OCI-LY1 (cell line): ENCODE results near the gene P2RY14.

Experiments
- CTCF ChIP-seq: fragments of 200-600 bp; sonication (generic), shearing (Covaris generic); IDR thresholded peaks from 2 replicates; pipeline ENCODE4 v1.5.1; 2017; ENCODE audit warnings: mild to moderate bottlenecking, antibody characterized with exemption, low read length, moderate library complexity, mixed read lengths
- EZH2 ChIP-seq: fragments of 200-600 bp; sonication (generic), shearing (Covaris generic); IDR thresholded peaks from 2 replicates; pipeline ENCODE4 v1.8.0; 2017; ENCODE audit warnings: borderline replicate concordance, mixed run types, mild to moderate bottlenecking, antibody characterized with exemption, low read length, moderate library complexity, mixed read lengths

GRCh38 chr3:151236736-151237135 is 41.6 kb downstream of the P2RY14 start:
- TF ChIP-seq CTCF, result no peak
- TF ChIP-seq EZH2, result no peak
